Measurements from ENCODE around the gene STK11IP.

The STK11IP gene, protein sequence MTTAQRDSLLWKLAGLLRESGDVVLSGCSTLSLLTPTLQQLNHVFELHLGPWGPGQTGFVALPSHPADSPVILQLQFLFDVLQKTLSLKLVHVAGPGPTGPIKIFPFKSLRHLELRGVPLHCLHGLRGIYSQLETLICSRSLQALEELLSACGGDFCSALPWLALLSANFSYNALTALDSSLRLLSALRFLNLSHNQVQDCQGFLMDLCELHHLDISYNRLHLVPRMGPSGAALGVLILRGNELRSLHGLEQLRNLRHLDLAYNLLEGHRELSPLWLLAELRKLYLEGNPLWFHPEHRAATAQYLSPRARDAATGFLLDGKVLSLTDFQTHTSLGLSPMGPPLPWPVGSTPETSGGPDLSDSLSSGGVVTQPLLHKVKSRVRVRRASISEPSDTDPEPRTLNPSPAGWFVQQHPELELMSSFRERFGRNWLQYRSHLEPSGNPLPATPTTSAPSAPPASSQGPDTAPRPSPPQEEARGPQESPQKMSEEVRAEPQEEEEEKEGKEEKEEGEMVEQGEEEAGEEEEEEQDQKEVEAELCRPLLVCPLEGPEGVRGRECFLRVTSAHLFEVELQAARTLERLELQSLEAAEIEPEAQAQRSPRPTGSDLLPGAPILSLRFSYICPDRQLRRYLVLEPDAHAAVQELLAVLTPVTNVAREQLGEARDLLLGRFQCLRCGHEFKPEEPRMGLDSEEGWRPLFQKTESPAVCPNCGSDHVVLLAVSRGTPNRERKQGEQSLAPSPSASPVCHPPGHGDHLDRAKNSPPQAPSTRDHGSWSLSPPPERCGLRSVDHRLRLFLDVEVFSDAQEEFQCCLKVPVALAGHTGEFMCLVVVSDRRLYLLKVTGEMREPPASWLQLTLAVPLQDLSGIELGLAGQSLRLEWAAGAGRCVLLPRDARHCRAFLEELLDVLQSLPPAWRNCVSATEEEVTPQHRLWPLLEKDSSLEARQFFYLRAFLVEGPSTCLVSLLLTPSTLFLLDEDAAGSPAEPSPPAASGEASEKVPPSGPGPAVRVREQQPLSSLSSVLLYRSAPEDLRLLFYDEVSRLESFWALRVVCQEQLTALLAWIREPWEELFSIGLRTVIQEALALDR

DNA sequence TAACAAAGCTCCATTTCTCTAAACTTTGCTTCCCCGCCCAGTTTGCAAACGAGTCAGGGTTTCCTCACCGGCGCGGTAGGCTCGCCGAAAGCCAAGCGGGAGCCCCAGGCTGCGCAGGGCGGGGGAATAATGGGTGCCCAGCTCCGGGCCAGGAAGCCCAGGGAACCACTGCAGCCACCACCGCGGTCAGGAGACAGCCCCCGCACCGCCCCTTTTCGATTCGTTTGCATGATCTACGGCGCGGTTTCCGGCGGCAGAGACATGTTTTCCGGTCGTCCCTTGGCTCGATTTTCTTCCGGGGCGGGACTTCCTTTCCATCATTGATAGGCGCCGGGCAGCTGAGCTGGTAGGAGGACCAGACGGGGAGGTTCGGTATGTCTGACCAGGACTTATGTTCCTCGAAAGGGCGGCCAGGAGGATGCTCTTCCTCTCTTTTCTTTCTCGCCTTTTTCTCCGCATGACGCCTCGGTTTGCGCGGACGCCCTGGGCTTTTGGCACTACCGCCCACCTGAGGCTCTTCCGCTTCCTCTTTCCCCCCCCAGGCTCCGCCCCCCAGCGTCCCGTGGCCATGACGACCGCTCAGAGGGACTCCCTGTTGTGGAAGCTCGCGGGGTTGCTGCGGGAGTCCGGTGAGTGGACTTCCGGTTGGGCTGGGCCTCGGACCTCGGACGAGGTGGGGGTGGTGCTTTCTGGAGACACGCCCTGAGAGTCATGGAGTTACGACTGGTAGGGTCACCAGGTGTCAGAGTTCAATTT is at the start of gene STK11IP:
TSS of gene STK11IP (plus strand) at position 306 of the 756 bp plus-strand sequence. CDS start at position 569, 263 bp downstream.
- DNase-seq (ENCODE audit: low read depth): peak; percentile 99

DNA sequence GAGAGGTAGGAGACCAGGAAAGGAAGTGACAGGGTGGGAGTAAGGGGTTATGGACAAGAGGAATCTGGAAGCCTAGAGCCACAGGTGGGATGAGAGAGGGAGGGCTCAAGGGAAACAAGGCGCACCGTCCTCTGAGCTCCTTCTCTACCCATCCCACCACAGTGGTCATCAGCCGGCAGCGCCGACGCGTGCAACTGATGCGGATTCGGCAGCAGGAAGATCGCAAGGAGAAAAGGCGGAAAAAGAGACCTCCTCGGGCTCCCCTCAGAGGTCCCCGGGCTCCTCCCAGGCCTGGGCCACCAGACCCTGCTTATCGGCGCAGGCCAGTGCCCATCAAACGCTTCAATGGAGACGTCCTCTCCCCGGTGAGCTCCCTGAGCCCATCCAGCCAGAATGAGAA is 48.7 kb upstream of the STK11IP start:
- DNase-seq (ENCODE audit: low read depth): no peak

DNA sequence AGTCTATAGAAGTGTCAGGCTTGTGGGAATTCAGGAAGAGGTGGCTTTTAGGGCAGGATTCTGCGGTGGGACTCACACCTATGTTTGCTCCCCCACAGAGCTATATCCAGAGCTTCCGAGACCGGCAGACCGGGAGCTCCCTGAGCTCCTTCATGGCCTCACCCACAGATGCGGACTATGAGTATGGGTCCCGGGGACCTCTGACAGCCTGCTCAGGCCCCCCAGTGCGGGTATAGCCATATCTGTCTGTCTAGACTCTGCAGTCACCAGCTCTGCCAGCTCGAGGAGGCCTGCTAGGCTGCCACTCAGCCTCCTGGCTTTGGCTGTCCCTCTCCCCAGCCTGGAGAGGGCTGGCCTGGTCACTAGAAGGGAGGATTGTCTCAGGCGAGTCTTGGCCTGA is 48.0 kb upstream of the STK11IP start:
- no peak for DNase-seq (ENCODE audit: low read depth)

DNA sequence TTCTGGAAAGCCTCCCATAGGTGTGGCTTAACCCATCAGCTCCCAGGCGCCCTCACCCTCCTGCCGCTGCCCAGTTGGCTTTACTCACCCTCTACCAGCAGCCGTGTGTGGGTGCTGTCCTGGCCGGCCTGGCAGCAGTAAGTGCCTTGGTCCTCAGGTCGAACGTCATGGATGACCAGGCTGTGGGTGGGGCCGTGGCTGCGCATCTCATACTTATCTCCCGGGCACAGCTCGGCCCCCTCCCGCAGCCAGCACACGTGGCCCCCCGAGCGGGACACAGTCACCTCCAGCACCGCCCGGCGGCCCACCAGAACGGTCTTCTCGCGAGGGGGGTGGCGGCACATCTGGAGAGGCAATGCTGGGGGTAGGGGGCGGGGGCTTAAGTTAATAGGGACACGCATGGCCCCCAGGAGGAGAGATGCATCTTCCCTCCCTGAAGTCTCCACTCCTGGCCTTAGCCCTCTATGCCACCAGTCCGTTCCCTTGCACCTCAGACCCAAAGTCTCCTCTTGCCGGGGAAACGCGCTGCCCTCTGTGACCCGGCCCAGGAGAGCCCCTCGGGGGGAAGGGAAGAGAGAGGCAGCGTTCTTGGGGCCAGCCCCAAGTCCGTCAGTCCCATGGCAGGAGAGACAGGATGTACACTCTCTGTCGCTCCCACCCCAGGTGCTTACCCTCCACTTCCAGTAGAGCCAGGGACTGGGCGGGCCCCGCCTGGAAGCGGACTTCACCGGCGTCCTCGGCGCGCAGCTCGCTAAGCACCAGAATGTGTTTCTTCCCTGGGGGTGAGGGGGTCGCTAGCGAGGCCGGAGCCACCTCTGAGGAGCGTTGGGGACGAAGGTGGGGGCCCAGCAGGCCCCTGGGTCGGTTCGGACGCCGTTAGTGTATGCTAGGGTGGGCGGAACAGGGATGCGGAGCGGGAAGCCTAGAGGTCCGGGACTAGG is 45.9 kb upstream of the STK11IP start:
- DNase-seq (ENCODE audit: low read depth): peak; percentile 69

DNA sequence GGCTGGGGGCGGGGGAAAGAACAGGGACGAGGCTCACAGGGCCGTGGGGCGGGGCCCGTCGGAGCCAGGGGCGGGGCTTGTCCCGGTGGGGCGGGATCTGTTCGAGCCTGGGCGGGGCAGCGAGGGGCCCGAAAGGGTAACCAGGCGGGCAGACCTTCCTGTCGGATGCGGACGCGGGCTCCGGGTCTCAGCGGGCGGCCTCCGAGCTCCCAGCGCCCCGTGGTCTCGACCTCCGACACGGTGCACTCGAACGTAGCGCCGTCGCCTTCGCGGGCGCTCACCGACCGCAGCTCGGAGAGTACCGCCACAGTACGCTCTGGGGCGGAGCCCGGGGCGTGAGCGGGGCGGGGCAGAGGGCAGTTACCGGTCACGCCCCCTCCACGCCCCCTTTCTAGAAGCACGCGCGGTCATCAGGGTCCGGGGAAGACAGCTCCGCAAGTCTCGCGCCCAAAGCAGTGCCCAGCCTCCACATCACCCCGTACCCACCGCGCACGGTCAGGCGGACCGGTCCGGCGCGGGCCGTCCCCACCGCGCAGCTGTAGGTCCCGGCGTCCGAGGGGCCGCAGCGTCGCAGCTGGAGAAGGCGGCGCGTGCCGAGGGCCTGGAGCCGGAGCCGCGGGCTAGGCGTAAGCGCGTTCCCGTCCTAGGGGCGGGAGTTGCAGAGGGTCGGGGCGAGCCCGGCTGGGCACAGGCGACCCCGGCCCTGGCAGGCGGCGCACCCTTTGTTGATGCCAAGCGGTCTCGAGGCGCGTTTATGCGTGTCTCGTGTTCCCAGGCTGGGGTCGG is 45.1 kb upstream of the STK11IP start:
- peak; percentile 87 for DNase-seq (ENCODE audit: low read depth)

DNA sequence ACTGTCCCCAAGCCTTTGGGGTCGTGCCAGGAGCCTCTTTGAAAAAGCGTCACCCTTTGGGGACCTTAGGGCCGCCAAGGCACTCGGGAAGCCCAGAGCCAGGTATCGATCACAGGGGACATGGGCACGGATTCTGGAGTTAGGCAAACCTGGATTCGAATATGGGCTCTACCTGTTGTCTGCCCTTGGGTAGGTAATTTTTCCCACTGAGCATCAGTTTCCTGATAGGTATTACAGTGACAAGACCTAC is 44.6 kb upstream of the STK11IP start:
- no peak for DNase-seq (ENCODE audit: low read depth)

DNA sequence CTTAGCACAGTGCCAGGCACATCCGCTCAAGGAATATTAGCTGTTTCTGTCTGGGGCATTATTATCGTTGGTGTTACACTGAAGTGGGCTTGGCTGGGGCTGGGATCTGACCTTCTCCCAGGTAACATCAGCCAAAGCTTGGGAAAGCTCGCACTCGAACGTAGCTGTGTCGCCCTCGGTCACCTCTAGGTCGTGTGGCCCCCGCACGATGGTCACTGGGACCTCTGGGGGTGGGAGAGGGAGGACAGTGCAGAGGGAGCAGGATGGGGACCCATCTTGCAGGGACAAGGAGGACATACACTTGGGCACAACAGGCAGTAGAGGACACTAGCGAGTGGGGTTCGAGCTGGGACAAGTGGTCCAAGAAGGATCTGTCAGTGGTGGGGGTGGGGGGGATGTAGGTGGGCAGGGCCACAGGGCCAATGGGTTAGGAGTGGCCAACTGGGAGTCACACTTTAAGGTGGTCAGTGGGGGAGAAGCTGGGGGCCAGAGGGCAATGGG is 44.1 kb upstream of the STK11IP start:
- no peak for DNase-seq (ENCODE audit: low read depth)

DNA sequence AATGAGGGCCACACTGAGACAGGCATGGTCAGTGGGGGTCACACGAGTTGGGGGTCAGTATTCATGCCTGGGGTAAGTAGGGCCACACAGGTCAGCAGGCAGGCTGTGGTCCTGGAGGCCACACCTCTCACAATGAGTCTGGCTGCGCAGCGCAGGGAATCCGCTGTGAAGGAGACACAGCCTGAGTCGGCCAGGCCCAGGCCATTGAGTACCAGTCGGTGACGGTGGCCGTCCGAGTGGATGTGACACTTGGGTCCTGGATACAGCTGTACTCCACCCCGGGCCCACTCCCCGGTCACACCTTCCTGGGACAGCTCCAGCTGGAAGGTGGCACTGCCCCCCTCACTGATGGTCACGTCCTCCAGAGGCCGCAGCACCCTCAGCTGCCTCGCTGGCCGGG is 43.3 kb upstream of the STK11IP start:
- DNase-seq (ENCODE audit: low read depth): no peak

DNA sequence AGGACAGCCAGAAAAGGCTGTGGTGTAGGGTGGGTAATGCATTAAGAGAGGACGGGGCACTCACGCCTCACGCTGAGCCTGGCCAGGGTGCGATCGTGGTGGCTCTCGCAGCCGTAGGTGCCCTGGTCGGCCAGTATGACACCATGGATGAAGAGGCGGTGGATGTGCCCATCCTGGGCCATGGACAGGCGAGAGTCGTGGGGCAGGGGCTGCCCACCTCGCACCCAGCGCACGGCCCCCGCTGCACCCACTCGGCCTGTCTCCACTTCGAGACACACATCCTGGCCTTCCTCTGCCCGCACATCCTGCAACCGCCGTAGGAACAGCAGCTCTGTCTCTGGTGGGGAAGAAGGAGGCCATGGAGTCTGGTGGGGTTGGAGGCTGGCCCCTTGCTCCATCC is 41.7 kb upstream of the STK11IP start:
- DNase-seq (ENCODE audit: low read depth): no peak

DNA sequence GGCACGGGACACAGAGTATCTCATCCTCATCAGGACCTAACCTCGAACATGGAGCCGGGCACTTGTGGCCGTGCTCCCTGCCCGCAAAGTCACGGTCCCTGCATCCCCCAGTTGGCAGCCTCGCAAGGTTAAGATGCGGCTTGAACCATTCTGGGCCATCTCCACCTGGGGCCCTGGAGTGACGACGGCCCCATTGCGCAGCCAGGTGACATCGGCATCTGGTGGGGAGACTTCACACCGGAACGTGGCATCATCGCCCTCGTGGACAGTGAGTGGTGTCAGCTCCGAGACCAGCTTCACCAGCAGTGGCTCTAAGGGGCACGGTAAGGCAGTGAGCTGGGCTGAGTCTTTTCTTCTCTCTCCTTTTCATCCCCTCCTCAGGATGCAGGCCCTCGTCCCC is 41.2 kb upstream of the STK11IP start:
- DNase-seq (ENCODE audit: low read depth): no peak

DNA sequence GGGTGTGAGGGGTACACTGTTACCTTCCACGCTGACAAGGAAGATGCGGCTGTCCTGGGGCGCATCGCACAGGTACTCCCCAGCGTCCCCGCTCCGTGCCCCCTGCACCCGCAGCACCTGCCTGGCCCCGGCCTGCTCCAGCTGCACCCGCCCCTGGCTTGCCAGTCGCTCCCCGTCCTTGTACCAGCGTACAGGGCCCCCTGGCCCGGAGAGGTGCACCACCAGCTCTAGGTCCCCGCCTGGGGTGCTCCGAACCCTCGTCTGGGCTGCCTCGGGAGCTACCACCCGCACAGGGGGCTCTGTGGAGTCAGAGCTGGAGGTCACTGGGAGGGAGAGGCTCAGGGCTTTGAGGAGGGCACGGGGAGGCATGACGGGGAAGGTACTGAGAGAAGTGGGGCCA is 40.3 kb upstream of the STK11IP start:
- no peak for DNase-seq (ENCODE audit: low read depth)

DNA sequence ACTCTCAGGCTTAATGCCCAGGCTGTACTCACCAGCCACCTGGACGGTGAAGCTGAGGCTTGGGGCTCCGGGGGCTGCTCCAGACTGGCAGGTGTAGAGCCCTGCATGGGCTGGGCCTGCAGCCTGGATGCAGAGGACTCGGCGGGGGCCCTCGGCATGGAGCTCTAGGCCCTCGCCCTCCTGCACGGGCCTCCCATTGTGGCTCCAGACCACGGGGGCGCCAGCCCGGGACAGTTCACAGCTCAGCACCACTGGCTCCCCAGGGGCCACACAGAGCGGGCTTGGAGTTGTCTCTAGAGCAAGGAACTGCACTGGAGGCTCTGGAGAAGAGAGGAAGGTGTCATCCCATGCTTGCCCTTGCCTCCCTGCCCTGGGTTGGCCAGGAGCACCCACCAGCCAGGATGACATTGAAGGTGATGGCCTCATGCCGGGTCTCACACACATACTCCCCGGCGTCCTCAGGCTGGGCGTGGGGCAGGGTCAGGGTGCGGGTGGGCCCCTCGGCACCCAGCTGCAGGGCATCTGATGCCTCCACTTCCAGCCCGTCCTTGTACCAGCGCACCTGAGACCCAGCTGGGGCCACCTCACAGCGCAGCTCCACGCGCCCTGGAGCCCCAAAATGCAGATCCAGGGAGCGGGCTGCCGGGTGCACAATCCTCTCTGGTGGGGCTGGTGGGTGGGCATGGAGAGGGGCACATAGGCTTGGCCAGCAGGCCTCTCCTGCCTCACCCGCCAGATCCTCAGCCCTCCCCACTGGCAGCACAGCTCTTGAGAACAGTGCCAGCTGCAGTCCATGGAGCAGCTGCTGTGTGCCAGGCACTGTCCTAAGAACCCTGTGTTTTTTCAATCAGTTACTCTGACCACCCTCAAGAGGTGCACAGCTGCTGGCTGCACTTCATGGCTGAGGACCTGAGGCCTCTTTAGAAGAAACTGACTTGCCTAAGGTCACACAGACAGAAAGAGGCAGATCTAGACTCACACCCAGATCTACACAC is 39.6 kb upstream of the STK11IP start:
- DNase-seq (ENCODE audit: low read depth): no peak

DNA sequence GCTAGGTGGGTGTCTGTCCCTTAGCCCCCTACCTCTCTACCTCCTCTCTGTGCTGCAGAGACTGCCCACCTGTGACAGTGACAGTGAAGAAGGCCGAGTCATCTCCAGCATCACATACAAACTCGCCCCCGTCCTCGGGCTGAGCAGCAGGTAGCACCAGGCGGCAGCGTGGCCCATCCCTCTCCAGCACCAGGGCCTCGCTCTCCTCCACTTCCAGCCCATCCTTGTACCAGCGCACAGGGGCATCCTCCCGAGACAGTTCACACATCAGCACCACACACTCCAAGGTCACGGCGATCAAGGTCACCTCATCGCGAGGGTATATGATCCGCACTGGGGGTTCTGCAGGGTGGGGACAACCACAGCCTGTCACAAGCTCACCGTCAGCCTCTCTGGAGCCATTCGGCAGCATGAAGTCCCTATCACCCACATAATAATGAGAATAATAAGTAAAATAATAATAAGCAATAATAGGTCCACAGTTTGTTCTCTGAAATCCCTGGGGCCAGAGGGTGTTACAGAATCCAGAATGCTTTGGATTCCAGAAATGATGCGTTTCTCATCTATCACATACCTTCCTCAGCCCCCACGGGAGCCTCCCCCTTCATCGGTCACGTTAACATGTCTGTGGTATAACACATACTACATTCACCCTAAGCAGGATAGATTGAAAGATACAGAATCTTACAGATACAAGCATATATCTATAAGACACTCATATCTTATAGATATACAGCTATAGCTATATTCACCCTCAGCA is 38.3 kb upstream of the STK11IP start:
- DNase-seq (ENCODE audit: low read depth): no peak

DNA sequence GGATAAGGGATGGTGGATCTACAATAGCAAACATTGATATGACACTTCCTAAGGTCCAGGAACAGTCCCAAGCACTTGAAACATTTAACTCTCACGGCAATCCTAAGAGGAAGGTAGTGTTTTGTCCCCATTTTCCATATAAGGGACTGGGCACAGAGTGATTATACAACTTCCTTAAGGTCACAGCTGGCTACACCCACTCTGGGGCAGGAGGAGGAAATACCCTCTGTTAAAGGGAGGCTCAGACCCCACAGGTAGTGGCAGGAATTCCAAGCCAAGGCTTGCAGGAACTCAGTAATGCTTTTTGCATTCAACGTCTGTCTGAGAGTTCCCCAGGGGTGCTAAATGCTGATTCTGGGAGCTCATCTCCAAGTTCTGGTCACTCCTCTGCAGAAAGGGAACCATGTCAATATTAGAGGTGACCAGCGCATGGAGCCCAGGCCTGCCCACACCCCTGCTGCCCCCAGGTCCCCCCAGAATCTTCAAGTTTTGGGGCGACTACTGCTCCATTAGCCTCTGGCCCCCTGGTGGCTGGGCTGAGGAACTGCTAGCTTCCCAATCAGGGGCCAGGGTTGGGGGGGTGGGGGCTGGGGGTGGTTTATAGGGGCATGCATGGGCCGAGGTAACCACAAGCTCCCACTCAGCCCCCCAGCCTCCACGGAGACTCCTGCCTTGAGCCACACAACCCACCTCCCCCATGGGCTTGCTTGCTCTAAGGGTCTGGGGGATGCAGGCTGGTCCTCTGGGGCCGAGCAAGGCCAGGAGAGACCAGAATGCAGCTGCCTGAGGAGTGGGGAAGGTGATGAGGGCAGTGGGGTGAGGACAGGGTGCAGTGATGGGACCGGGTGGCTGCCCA is 37.4 kb upstream of the STK11IP start:
- peak; percentile 31 for DNase-seq (ENCODE audit: low read depth)

DNA sequence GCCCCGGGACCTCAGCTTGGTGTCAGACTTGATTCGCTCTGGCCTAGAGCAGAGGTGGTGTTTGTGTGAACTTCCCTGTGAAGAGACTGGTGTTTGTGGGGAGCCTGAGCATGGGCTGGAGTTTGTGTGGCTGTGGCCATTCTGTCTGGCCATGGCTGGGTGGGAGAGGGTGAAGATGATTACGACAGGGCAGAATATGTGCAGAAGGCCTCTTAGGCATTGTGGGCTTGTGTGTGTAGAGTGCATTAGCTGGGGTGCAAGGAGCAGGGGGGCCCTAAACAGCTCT is 36.8 kb upstream of the STK11IP start:
- no peak for DNase-seq (ENCODE audit: low read depth)

DNA sequence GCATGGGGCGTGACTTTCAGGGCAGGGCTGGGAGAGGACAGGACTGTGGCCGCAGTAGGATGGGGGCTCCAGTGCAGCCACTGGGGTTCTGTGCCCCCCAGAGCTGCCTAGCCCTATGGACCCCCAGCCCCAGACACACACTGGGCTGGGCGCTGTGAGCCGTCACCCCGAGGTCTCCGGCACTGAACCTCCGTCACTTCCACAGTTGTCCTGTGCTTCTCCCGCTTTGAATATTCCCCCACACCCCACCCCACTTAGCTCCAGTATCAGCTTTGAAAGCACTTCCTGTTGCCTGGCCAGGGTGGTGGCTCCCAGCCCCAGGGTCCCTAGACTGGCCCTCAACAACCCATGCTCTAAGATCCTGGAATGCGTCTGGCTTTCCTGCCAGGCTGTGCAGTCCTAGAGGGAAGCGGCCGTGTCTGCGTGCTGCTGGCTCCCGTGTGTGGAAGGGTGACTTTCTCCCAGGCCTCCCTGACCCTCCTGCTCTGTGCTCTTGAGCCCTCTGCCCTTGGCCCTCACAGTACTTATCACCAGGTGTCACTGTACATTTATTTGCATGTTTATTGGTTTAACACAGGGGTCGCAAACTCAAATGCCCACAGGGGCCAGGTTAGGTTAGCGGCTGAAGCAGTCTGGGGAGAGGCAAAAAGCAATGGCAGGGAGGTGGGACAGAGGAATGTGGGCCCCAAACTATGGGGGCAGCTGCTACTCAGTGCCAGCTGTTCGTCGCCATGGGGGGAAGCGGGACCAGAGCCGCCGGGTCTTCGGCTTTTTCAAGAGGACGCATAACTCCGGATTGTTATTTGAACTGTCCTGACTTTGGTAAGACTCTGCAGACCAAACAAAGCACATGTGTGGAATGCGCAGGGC is 36.2 kb upstream of the STK11IP start:
- DNase-seq (ENCODE audit: low read depth): no peak

All from ELR (cell line).